ENCODE measurements around the gene WDFY1. TPM values are rescaled to one million over a fixed set of nuclear protein-coding genes. Genes with fewer than 3 reads are reported as not detected.

The WDFY1 gene
- total RNA-seq, 1 donor from 2014 or later, result 61.9 TPM

- Mint-ChIP-seq H3K27me3 (ENCODE audit: unreplicated experiment) (no peaks in the 10 kb centered on the region), H3K36me3 (ENCODE audit: unreplicated experiment) (peaks cover 7% of the 10 kb centered on the region), H3K4me1 (ENCODE audit: unreplicated experiment) (peaks cover 20% of the 10 kb centered on the region), H3K4me3 (ENCODE audit: unreplicated experiment) (no peak overlapping the region), H3K27ac (ENCODE audit: unreplicated experiment) (no peak overlapping the region), H3K9me3 (ENCODE audit: unreplicated experiment) (no peaks in the 10 kb centered on the region)
- DNase-seq (ENCODE audit: extremely low spot score, unreplicated experiment), result no peak
- TF ChIP-seq CTCF (IDR thresholded peaks at IDR 0.05), result no peak
Measured at GRCh38 chr2:223923976-223924375, 21.2 kb downstream of the WDFY1 start.

- H3K27me3 Mint-ChIP-seq (ENCODE audit: unreplicated experiment), result no peaks in the 10 kb centered on the region
- H3K4me1 Mint-ChIP-seq (ENCODE audit: unreplicated experiment), result peaks cover 26% of the 10 kb centered on the region
- DNase-seq (ENCODE audit: extremely low spot score, unreplicated experiment), result no peak
- TF ChIP-seq CTCF (IDR thresholded peaks at IDR 0.05), result no peak
- H3K36me3 Mint-ChIP-seq (ENCODE audit: unreplicated experiment), result peaks cover 7% of the 10 kb centered on the region
- H3K4me3 Mint-ChIP-seq (ENCODE audit: unreplicated experiment), result no peak overlapping the region
- H3K27ac Mint-ChIP-seq (ENCODE audit: unreplicated experiment), result no peak overlapping the region
- no peaks in the 10 kb centered on the region for H3K9me3 Mint-ChIP-seq (ENCODE audit: unreplicated experiment)
Measured at GRCh38 chr2:223922308-223922707, 22.8 kb downstream of the WDFY1 start.

- H3K27ac Mint-ChIP-seq (ENCODE audit: unreplicated experiment), result no peak overlapping the region
- H3K27me3 Mint-ChIP-seq (ENCODE audit: unreplicated experiment), result no peaks in the 10 kb centered on the region
- H3K4me3 Mint-ChIP-seq (ENCODE audit: unreplicated experiment), result no peak overlapping the region
- peaks cover 14% of the 10 kb centered on the region for H3K36me3 Mint-ChIP-seq (ENCODE audit: unreplicated experiment)
- DNase-seq (ENCODE audit: extremely low spot score, unreplicated experiment), result no peak
- no peaks in the 10 kb centered on the region for H3K9me3 Mint-ChIP-seq (ENCODE audit: unreplicated experiment)
- no peak for TF ChIP-seq CTCF (IDR thresholded peaks at IDR 0.05)
- peaks cover 26% of the 10 kb centered on the region for H3K4me1 Mint-ChIP-seq (ENCODE audit: unreplicated experiment)
Measured at GRCh38 chr2:223921204-223921603, 23.9 kb downstream of the WDFY1 start.

GRCh38 chr2:223920109-223920508, 25.0 kb downstream of the WDFY1 start:
- TF ChIP-seq CTCF (IDR thresholded peaks at IDR 0.05), result no peak
- H3K4me1 Mint-ChIP-seq (ENCODE audit: unreplicated experiment), result peaks cover 26% of the 10 kb centered on the region
- peaks cover 21% of the 10 kb centered on the region for H3K36me3 Mint-ChIP-seq (ENCODE audit: unreplicated experiment)
- no peak overlapping the region for H3K27ac Mint-ChIP-seq (ENCODE audit: unreplicated experiment)
- H3K9me3 Mint-ChIP-seq (ENCODE audit: unreplicated experiment), result no peaks in the 10 kb centered on the region
- DNase-seq (ENCODE audit: extremely low spot score, unreplicated experiment), result no peak
- H3K4me3 Mint-ChIP-seq (ENCODE audit: unreplicated experiment), result no peak overlapping the region
- H3K27me3 Mint-ChIP-seq (ENCODE audit: unreplicated experiment), result no peaks in the 10 kb centered on the region

GRCh38 chr2:223918671-223919134, 26.4 kb downstream of the WDFY1 start:
- no peaks in the 10 kb centered on the region for H3K9me3 Mint-ChIP-seq (ENCODE audit: unreplicated experiment)
- peaks cover 23% of the 10 kb centered on the region for H3K36me3 Mint-ChIP-seq (ENCODE audit: unreplicated experiment)
- no peaks in the 10 kb centered on the region for H3K27me3 Mint-ChIP-seq (ENCODE audit: unreplicated experiment)
- H3K27ac Mint-ChIP-seq (ENCODE audit: unreplicated experiment), result no peak overlapping the region
- no peak overlapping the region for H3K4me3 Mint-ChIP-seq (ENCODE audit: unreplicated experiment)
- H3K4me1 Mint-ChIP-seq (ENCODE audit: unreplicated experiment), result peaks cover 22% of the 10 kb centered on the region
- DNase-seq (ENCODE audit: extremely low spot score, unreplicated experiment), result no peak
- TF ChIP-seq CTCF (IDR thresholded peaks at IDR 0.05), result no peak

All from osteocyte (in vitro differentiated cells).